ENCODE results near the gene LPO.

The LPO gene

DNA sequence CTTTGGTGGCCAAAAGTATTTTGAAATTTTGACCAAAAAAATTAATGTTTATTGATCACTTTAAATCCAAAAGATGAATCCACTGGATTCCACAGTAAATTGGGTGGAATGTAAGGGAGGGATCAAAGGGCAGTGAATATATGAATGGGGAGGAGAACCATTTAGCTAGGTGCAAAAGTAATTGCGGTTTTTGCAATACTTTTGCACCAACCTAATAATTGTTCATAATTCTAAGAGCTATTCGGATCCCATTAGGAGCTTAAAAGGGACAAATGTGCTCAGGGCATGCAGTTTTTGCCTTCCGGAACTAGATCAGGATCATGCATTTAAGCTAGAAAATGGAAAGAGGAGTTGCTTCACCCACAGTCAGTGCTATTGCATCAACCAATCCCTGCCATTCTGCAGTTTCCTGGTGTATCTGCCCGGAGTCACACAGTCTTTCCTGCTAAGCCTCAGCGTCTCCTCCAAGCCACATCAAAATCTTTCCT lies at the start of gene LPO:
Gene LPO (plus strand): TSS at position 438 of the 488 bp plus-strand sequence. CDS start 4,396 bp downstream, outside the sequence.
- no peak for DNase-seq

GRCh38 chr17:58189436-58190146 lies 48.8 kb upstream of the LPO start:
- no peak for DNase-seq

GRCh38 chr17:58191241-58191896 lies 47.0 kb upstream of the LPO start:
- no peak for DNase-seq

DNA sequence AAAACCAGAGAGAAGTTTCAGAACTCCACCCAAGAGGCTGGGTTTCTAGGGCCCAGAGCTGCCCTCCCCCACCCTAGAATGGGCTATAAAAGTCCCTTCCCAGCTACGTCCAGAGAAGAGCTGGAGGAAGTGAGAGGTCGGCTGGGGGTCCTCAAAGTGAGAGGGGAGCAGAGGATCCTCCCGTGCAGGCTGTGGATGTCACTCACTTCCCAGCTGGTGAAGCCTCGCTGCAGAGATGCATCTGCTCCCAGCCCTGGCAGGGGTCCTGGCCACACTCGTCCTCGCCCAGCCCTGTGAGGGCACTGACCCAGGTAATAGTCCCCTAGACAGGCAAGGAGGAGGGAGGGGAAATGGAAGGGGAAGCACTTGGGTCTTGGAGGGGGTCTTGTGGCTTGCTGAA lies 45.8 kb upstream of the LPO start, which contains the start of gene EPX:
Gene EPX (plus strand): TSS at position 115 of the 400 bp plus-strand sequence. CDS start 121 bp downstream, at position 236.
- DNase-seq: no peak

GRCh38 chr17:58193641-58194255 lies 44.6 kb upstream of the LPO start:
- no peak for DNase-seq

GRCh38 chr17:58195518-58196123 lies 42.8 kb upstream of the LPO start:
- DNase-seq: no peak

- DNase-seq: no peak
Observed at GRCh38 chr17:58196610-58197009, 41.8 kb upstream of the LPO start.

DNA sequence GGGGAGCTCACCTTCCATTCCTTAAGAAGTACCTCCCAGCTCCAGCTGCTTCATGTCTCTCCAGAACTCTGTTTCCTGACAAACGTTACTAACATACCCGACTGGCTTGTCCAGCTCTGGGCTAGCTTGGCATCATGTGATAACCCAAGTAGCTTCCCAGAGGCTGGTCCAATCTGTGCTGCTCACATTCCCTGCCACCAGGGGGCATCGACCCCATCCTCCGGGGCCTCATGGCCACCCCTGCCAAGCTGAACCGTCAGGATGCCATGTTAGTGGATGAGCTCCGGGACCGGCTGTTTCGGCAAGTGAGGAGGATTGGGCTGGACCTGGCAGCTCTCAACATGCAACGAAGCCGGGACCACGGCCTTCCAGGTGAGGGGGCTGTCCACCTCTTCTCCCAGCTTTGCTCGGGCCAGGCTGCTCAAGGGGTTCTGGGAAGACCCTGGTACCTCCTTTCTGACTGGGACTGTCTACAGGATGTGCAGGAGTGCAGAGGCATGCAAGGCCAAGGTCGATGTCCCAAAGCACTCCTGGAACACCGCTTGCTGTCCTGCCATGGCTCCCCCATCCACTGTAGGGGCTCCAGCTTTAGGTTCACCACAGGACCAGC lies 38.3 kb upstream of the LPO start:
- peak; percentile 63 for DNase-seq

GRCh38 chr17:58202859-58203258 lies 35.5 kb upstream of the LPO start:
- no peak for DNase-seq

GRCh38 chr17:58204796-58205195 lies 33.6 kb upstream of the LPO start:
- DNase-seq: no peak

DNA sequence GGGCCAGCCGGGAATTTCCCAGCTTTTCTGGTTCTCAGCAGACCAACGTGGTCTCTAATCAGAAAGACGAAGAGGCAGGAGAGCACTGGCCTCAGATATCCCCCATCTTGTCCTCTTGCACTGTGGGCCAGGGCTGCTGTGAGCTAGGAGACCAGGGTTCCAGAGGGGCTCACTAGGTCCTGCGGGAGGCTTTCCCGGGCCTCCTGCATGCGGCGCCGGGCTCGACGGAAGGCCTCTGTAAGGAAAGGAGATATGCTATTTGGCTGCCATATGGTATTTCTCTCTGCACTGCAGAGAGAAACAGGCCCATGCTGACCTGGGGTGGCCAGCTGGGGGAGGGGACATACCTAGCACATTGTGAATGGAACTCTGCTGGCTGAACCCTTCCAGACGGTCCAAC lies 32.4 kb upstream of the LPO start:
- DNase-seq: no peak

- no peak for DNase-seq
Observed at GRCh38 chr17:58207451-58207850, 30.9 kb upstream of the LPO start.

DNA sequence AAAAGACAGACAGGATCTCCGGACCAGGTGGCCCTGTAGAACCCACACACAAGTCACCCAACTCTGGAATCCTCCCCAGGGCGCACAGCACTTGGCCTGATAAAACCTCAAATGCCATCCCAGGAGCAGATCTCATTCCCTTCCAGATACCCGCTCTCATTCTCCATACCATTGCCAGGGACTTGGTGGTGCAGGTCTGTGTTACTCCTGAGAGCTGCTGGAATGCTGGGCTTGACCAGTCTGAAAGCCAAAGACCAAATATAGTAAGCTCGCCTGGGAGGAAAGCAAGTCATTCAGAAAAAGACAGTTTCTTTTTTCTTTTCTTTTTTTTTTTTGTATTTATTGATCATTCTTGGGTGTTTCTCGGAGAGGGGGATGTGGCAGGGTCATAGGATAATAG lies 30.0 kb upstream of the LPO start:
- DNase-seq: no peak

- no peak for DNase-seq
Observed at GRCh38 chr17:58210922-58211321, 27.5 kb upstream of the LPO start.

GRCh38 chr17:58215685-58216084 lies 22.7 kb upstream of the LPO start:
- DNase-seq: no peak

DNA sequence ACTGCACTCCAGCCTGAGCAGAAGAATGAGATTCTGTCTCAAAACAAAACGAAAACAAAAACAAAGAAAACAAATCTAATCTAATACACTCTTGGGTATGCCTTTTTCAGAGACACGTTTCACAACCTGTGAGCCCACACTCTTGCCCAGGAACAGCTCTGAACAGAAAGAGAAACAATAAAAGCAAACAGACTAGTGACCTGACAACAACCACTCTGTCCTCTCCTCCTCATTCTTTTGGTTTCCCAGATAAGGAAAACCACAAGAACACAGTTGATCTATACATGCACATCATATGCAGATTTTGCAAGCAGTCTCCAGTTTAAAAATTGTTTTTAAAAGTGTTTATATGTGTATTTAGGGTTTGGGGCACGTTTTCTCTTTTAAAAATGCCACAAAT lies 20.6 kb upstream of the LPO start:
- DNase-seq: no peak

GRCh38 chr17:58219007-58219788 lies 19.2 kb upstream of the LPO start, which contains the start of gene MKS1:
Gene MKS1, minus strand, starts transcription at chr17:58219255. Its CDS starts 25 bp downstream, at chr17:58219230.
- peak; percentile 95 for DNase-seq

DNA sequence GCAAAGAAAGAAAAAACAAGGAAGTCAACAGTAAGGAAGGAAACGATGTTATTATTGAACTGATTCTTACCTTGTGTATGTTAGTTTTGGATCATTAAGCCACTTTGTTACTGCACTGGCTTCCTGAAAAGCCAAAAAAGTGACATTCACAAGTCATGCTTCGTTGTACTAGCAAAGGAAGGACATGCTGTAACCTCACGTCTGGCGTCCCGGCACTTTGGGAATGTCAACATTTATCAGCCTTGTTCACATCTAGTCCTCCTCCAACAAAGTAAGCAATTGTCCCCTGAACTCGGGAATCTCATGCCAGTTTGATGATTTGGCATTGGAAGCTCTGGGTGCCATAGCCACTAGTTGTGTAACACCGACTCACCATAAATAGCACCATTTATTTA lies 18.6 kb upstream of the LPO start:
- DNase-seq: no peak

- DNase-seq: no peak
Observed at GRCh38 chr17:58224315-58224714, 14.1 kb upstream of the LPO start.

- DNase-seq: no peak
Observed at GRCh38 chr17:58227733-58228132, 10.7 kb upstream of the LPO start.

DNA sequence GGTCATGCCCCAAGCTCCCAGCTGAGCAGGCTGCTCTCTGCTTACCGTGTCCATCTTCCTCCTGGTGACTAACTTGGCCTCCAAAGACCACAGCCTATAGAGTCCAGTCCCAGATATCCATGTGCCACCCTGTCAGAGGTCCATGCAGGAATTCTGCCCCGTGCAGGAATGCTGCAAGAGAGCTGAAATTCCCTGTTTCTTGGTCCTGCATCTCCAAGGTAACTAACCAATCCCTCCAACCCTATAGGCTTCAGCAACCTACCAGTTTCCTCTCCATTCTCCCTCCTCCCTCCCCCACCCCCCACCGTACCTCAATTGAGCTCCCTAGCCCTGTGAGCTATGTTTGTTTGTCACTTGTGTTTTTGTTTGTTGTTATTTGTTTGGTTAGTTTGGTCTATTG lies 9.7 kb upstream of the LPO start:
- no peak for DNase-seq

GRCh38 chr17:58229384-58229783 lies 9.0 kb upstream of the LPO start:
- no peak for DNase-seq
